ENCODE data around the gene PKMYT1. TPM values are rescaled to one million over a fixed set of nuclear protein-coding genes. Genes with fewer than 3 reads are reported as not detected.
A peak's percentile ranks its signal among the peaks of the same experiment; 100 is the strongest.

Gene PKMYT1
- total RNA-seq, 6 experiments from 2014 or later: 0.68 to 6.5 (median 1.7) TPM

GRCh38 chr16:2971985-2972784 is 8.1 kb downstream of the PKMYT1 start:
- Histone ChIP-seq H3K4me3 (no peak overlapping the region), H3K27ac (no peak overlapping the region), H3K4me1 (peaks cover 0 to 12% (median under 1%) of the 10 kb centered on the region in 4 donors), H3K36me3 (no peaks in the 10 kb centered on the region), H3K27me3 (peaks cover 4 to 7% of the 10 kb centered on the region in 2 donors), H3K9me3 (no peaks in the 10 kb centered on the region)
- TF ChIP-seq POLR2A (IDR thresholded peaks at IDR 0.05): no peak
- TF ChIP-seq, protein P1, sequence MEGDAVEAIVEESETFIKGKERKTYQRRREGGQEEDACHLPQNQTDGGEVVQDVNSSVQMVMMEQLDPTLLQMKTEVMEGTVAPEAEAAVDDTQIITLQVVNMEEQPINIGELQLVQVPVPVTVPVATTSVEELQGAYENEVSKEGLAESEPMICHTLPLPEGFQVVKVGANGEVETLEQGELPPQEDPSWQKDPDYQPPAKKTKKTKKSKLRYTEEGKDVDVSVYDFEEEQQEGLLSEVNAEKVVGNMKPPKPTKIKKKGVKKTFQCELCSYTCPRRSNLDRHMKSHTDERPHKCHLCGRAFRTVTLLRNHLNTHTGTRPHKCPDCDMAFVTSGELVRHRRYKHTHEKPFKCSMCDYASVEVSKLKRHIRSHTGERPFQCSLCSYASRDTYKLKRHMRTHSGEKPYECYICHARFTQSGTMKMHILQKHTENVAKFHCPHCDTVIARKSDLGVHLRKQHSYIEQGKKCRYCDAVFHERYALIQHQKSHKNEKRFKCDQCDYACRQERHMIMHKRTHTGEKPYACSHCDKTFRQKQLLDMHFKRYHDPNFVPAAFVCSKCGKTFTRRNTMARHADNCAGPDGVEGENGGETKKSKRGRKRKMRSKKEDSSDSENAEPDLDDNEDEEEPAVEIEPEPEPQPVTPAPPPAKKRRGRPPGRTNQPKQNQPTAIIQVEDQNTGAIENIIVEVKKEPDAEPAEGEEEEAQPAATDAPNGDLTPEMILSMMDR (IDR thresholded peaks at IDR 0.05): no peak
- no peak for DNase-seq
- no peak for ATAC-seq
- intact Hi-C loops (cut with DNase I): no loop called here
- WGBS (ENCODE audit: insufficient coverage, low coverage, low lambda C conversion rate, missing lambda C conversion rate): 86% methylated on average over 12 of the region's 15 CpGs

DNA sequence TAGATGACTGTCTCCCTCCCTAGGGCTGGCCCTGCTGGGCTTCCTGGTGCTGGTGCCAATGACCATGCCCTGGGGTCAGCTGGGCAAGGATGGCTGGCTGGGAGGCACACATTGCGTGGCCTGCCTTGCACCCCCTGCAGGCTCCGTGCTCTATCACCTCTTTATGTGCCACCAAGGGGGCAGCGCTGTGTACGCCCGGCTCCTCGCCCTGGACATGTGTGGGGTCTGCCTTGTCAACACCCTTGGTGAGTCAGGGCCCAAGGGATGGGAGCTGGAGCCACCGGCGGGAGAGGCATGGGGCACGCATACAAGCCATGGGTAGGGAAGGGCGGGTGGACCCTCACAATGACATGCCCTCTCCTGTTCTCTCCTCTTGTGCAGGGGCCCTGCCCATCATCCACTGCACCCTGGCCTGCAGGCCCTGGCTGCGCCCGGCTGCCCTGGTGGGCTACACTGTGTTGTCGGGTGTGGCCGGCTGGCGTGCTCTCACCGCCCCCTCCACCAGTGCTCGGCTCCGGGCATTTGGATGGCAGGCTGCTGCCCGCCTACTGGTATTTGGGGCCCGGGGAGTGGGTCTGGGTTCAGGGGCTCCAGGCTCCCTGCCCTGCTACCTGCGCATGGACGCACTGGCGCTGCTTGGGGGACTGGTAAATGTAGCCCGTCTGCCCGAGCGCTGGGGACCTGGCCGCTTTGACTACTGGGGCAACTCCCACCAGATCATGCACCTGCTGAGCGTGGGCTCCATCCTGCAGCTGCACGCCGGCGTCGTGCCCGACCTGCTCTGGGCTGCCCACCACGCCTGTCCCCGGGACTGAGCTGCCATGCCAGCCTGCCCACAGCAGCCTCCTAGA is 8.9 kb downstream of the PKMYT1 start:
- H3K27ac ChIP-seq: no peak overlapping the region
- no peak overlapping the region for H3K4me3 ChIP-seq
- ATAC-seq (no peak), DNase-seq (no peak)
- no peaks in the 10 kb centered on the region for H3K36me3 ChIP-seq
- H3K9me3 ChIP-seq: no peaks in the 10 kb centered on the region
- intact Hi-C loops (cut with DNase I): no loop called here
- H3K27me3 ChIP-seq: peaks cover 4 to 7% of the 10 kb centered on the region in 2 donors
- 97% methylated on average over 8 of the region's 35 CpGs for WGBS (ENCODE audit: insufficient coverage, low coverage, low lambda C conversion rate, missing lambda C conversion rate)
- peaks cover 0 to 7% (median 0%) of the 10 kb centered on the region in 4 donors for H3K4me1 ChIP-seq
- TF ChIP-seq, protein P1 (IDR thresholded peaks at IDR 0.05): no peak
- TF ChIP-seq POLR2A (IDR thresholded peaks at IDR 0.05): no peak

DNA sequence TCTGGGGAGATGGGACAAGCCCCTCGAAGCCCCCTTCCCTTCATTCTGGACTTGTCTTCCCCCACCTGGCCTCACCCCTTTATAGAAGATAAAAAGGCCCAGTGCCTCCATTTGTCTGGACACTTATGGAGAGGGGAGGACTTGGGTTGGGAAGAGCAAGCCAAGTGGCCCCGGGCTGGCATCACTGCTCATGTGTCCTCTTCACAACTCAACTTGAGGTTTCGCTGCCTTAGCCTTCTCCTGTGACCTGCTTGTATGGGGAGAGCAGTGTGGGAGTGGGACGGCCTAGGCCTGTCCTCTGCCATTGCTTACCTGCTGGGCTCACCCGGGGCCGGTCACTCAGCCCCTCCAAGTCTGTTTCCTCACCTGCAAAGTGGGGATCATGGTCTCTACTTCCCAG is 9.7 kb downstream of the PKMYT1 start:
- Histone ChIP-seq H3K4me1 (peaks cover 0 to 7% (median 0%) of the 10 kb centered on the region in 4 donors), H3K36me3 (no peaks in the 10 kb centered on the region), H3K4me3 (peak overlapping the region in 1 of 3 donors; percentile 56), H3K9me3 (no peaks in the 10 kb centered on the region), H3K27ac (no peak overlapping the region), H3K27me3 (peaks cover 4 to 11% of the 10 kb centered on the region in 2 donors)
- ATAC-seq (no peak), DNase-seq (no peak)
- intact Hi-C loops (cut with DNase I): no loop called here
- 80% methylated on average over 1 of the region's 6 CpGs for WGBS (ENCODE audit: insufficient coverage, low coverage, low lambda C conversion rate, missing lambda C conversion rate)
- TF ChIP-seq, protein P1 (IDR thresholded peaks at IDR 0.05): no peak
- TF ChIP-seq POLR2A (IDR thresholded peaks at IDR 0.05): no peak

DNA sequence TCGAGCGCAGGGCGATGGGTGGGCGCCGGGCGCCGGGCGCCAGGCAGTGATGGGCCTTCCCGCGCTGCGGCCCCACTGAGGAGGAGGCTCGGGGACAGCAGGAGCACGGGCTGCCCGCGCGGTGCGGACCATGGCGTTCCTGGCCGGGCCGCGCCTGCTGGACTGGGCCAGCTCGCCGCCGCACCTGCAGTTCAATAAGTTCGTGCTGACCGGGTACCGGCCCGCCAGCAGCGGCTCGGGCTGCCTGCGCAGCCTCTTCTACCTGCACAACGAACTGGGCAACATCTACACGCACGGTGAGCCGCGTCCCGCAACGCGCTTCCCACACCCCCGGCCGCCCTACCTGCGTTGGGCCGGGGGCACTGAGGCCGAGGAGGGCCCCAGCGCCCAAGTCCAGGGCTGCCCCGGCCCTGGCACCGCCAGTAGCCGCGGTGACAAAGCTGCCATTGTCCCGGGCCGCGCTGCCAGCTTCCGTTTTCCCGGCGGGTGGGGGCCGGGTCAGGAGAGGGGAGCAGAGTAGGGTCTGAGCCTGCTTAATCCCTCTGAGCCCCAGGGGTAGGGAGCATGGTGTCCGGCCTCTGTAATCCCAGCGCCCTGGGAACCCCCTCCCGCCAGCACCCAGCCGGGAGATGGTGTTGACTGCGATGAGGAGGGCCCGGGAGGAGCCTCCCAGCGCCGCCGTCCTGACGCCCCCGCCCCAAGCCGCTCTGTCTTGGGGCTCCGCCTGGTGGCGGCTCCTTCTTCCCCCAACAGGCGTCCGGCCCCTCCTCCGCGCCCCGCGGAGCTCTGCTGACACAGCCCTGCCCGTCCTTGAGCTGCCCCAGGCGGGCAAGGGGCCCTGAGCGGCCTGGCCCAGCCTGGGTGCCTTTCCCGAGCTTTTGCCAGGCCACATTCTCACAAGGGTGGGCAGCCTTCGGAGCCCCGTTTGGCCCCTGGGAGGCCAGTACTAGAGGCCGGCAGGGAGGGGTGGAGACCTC is 10.4 kb downstream of the PKMYT1 start:
- WGBS (ENCODE audit: insufficient coverage, low coverage, low lambda C conversion rate, missing lambda C conversion rate): 20% methylated on average over 7 of the region's 83 CpGs
- no peaks in the 10 kb centered on the region for H3K9me3 ChIP-seq
- intact Hi-C loops (cut with DNase I): no loop called here
- peak in 2 of 3 donors; percentile 63 to 69 for DNase-seq
- peak; percentile 6 to 34 (median 14) for ATAC-seq
- peaks cover 0 to 8% (median 0%) of the 10 kb centered on the region in 4 donors for H3K4me1 ChIP-seq
- no peak for TF ChIP-seq POLR2A (IDR thresholded peaks at IDR 0.05)
- TF ChIP-seq, protein P1 (IDR thresholded peaks at IDR 0.05): peak; percentile 12 to 36 (median 19)
- peak overlapping the region; percentile 51 to 65 (median 56) for H3K4me3 ChIP-seq
- H3K36me3 ChIP-seq: no peaks in the 10 kb centered on the region
- H3K27ac ChIP-seq: peak overlapping the region in 1 of 3 donors; percentile 33
- H3K27me3 ChIP-seq: peaks cover 4 to 12% of the 10 kb centered on the region in 2 donors

All from right lobe of liver (tissue), 6 donors.